GM23248 (cell line): ENCODE results near the gene SHC1. TPM values are rescaled to one million over a fixed set of nuclear protein-coding genes. Genes with fewer than 3 reads are reported as not detected.

Source experiments
- DNase-seq: peaks from one replicate; pipeline ENCODE4 v3.0.0-alpha.2; 2015
- H2AFZ ChIP-seq: fragments of 200-600 bp; sonication (generic); 2 replicates; pipeline ENCODE4 v1.6.1; 2016; ENCODE audit warnings: antibody characterized with exemption
- H3F3A ChIP-seq: fragments of 200-600 bp; sonication (generic); 2 replicates; pipeline ENCODE4 v1.6.1; 2016; ENCODE audit warnings: mild to moderate bottlenecking, antibody characterized with exemption, mixed run types; ENCODE audit not compliant: insufficient read depth
- H3K27ac ChIP-seq: fragments of 200-600 bp; sonication (generic); 2 replicates; pipeline ENCODE4 v1.5.1; 2016; ENCODE audit warnings: mild to moderate bottlenecking
- H3K27me3 ChIP-seq: fragments of 200-600 bp; sonication (generic); replicated peaks from 2 replicates; pipeline ENCODE4 v1.6.1; 2016; ENCODE audit warnings: mild to moderate bottlenecking; ENCODE audit not compliant: insufficient read depth
- H3K36me3 ChIP-seq: fragments of 200-600 bp; sonication (generic); 2 replicates; pipeline ENCODE4 v1.6.1; 2016; ENCODE audit warnings: low read depth, mild to moderate bottlenecking
- H3K4me1 ChIP-seq: fragments of 200-600 bp; sonication (generic); 2 replicates; pipeline ENCODE4 v1.6.1; 2016; ENCODE audit warnings: mild to moderate bottlenecking; ENCODE audit not compliant: insufficient read depth
- H3K4me2 ChIP-seq: fragments of 200-600 bp; sonication (generic); one replicate; pipeline ENCODE4 v1.6.1; 2016; ENCODE audit warnings: mild to moderate bottlenecking; ENCODE audit not compliant: unreplicated experiment
- H3K4me3 ChIP-seq: fragments of 200-600 bp; sonication (generic); 2 replicates; pipeline ENCODE4 v1.5.1; 2016; ENCODE audit warnings: mild to moderate bottlenecking
- H3K79me2 ChIP-seq: fragments of 200-600 bp; sonication (generic); 2 replicates; pipeline ENCODE4 v1.6.1; 2016; ENCODE audit warnings: mild to moderate bottlenecking; ENCODE audit not compliant: insufficient read depth
- H3K9ac ChIP-seq: fragments of 200-600 bp; sonication (generic); 2 replicates; pipeline ENCODE4 v1.6.1; 2016; ENCODE audit warnings: mild to moderate bottlenecking
- H3K9me2 ChIP-seq: fragments of 200-600 bp; sonication (generic); 2 replicates; pipeline ENCODE4 v1.6.1; 2016; ENCODE audit warnings: mixed run types, mild to moderate bottlenecking, moderate library complexity; ENCODE audit not compliant: insufficient read depth
- H3K9me3 ChIP-seq: fragments of 200-600 bp; sonication (generic); one replicate; pipeline ENCODE4 v1.6.1; 2017; ENCODE audit warnings: low read depth
- H4K20me1 ChIP-seq: fragments of 200-600 bp; sonication (generic); 2 replicates; pipeline ENCODE4 v1.6.0; 2016; ENCODE audit not compliant: insufficient read depth
- EZH2 ChIP-seq: fragments of 200-600 bp; sonication (generic); IDR thresholded peaks from 2 replicates; pipeline ENCODE4 v1.6.1; 2018; ENCODE audit warnings: antibody characterized with exemption, mild to moderate bottlenecking; ENCODE audit not compliant: insufficient read depth, poor library complexity, severe bottlenecking
- EZH2phosphoT487 ChIP-seq: fragments of 200-600 bp; sonication (generic); IDR thresholded peaks from 2 replicates; pipeline ENCODE4 v1.6.1; 2018; ENCODE audit warnings: antibody characterized with exemption, moderate library complexity, mild to moderate bottlenecking, low read depth; ENCODE audit not compliant: insufficient read depth
- WGBS, 2 experiments: methylation state at CpG; one replicate each; pipeline ENCODE4 v1.1.6; 2015 to 2017; ENCODE audit warnings: low lambda C conversion rate in 2 of 2, low coverage in 1 of 2; ENCODE audit errors: missing lambda C conversion rate in 2 of 2; 5-methylcytosine and 5-hydroxymethylcytosine counted together
- in situ Hi-C: fragments of 300-500 bp; cut with MboI; formaldehyde crosslinking; loops from 2 replicates; pipeline ENCODE4 v1.15.0; 2020
- polyA plus RNA-seq: library from polyadenylated mRNA; unstranded; fragments of >200 nt; fragmentation: Nextera tagmentation; extraction: Ambion mirVana; gene quantifications from 2 replicates; pipeline ENCODE4 v1.2.1, GENCODE V29; 2016
- total RNA-seq: library from RNA; depleted of rRNA; stranded (reverse); fragments of >200 nt; shearing (Covaris generic); gene quantifications from 2 replicates; pipeline ENCODE4 v1.2.3, GENCODE V29; 2014

SHC1 gene
- total and polyA plus RNA-seq, 2 experiments from 2014 or later = 278 to 319 TPM

- Histone ChIP-seq H3K79me2 (peaks cover 9% of the 10 kb centered on the region; the same call in 1 of the 2 replicates), H3K9ac (no peak overlapping the region), H3K27ac (no peak overlapping the region), H4K20me1 (no peaks in the 10 kb centered on the region), H3K4me2 (no peak overlapping the region), H3F3A (peaks cover 16% of the 10 kb centered on the region), H3K36me3 (no peaks in the 10 kb centered on the region), H3K4me1 (peaks cover 14% of the 10 kb centered on the region), H3K9me2 (no peaks in the 10 kb centered on the region), H3K9me3 (no peaks in the 10 kb centered on the region), H3K4me3 (no peak overlapping the region), H2AFZ (no peak overlapping the region), H3K27me3 (no peaks in the 10 kb centered on the region)
- WGBS, 2 experiments = 100% methylated on average over 1 of the region's 1 CpG
- DNase-seq = no peak
- in situ Hi-C loops = no loop called here
- TF ChIP-seq EZH2 = no peak
- TF ChIP-seq EZH2phosphoT487 = no peak
These were observed 30.4 kb downstream of the SHC1 start for GRCh38 chr1:154940213-154940560.

- Histone ChIP-seq H4K20me1 (no peaks in the 10 kb centered on the region), H3K79me2 (peaks cover 10% of the 10 kb centered on the region; the same call in 1 of the 2 replicates)
- in situ Hi-C loops = no loop called here
These were observed 31.7 kb downstream of the SHC1 start for GRCh38 chr1:154938604-154939399.

GRCh38 chr1:154937988-154938386 is 32.6 kb downstream of the SHC1 start:
- Histone ChIP-seq H3K36me3 (no peaks in the 10 kb centered on the region), H2AFZ (peak overlapping the region; percentile 89), H3K27ac (peak overlapping the region; percentile 95), H3K9ac (peak overlapping the region; percentile 95), H3F3A (peaks cover 16% of the 10 kb centered on the region), H3K9me2 (no peaks in the 10 kb centered on the region), H3K4me1 (peaks cover 14% of the 10 kb centered on the region), H3K4me2 (peak overlapping the region; percentile 95), H3K4me3 (peak overlapping the region; percentile 79), H4K20me1 (no peaks in the 10 kb centered on the region), H3K9me3 (no peaks in the 10 kb centered on the region), H3K79me2 (peaks cover 10% of the 10 kb centered on the region; the same call in 1 of the 2 replicates), H3K27me3 (no peaks in the 10 kb centered on the region)
- WGBS, 2 experiments = 90 to 93% methylated on average over 8 of the region's 8 CpGs
- no peak for DNase-seq
- in situ Hi-C loops = no loop called here
- no peak for TF ChIP-seq EZH2
- TF ChIP-seq EZH2phosphoT487 = no peak

More at GRCh38 chr1:154938604-154939399, 31.7 kb downstream of the SHC1 start:
- Histone ChIP-seq H2AFZ (no peak overlapping the region), H3K27ac (peak overlapping the region; percentile 95; the same call in 1 of the 2 replicates), H3K9ac (no peak overlapping the region), H3K4me2 (no peak overlapping the region), H3K9me2 (no peaks in the 10 kb centered on the region), H3K36me3 (no peaks in the 10 kb centered on the region), H3K9me3 (no peaks in the 10 kb centered on the region), H3K4me3 (no peak overlapping the region), H3K4me1 (peaks cover 14% of the 10 kb centered on the region), H3K27me3 (no peaks in the 10 kb centered on the region), H3F3A (peaks cover 16% of the 10 kb centered on the region)
- WGBS, 2 experiments = 95 to 99% methylated on average over 7 of the region's 7 CpGs
- no peak for DNase-seq
- no peak for TF ChIP-seq EZH2
- no peak for TF ChIP-seq EZH2phosphoT487

- in situ Hi-C loops = no loop called here
- WGBS, 2 experiments = 2 to 3% methylated on average over 36 of the region's 36 CpGs
- Histone ChIP-seq H3K4me1 (peaks cover 14% of the 10 kb centered on the region), H4K20me1 (no peaks in the 10 kb centered on the region), H3K36me3 (no peaks in the 10 kb centered on the region), H3K4me3 (peak overlapping the region; percentile 79), H3K4me2 (peak overlapping the region; percentile 95), H3K79me2 (peaks cover 10% of the 10 kb centered on the region; the same call in 1 of the 2 replicates), H3K9me2 (no peaks in the 10 kb centered on the region), H3F3A (peaks cover 16% of the 10 kb centered on the region), H2AFZ (peak overlapping the region; percentile 89), H3K9ac (peak overlapping the region; percentile 95), H3K27me3 (no peaks in the 10 kb centered on the region), H3K9me3 (no peaks in the 10 kb centered on the region), H3K27ac (peak overlapping the region; percentile 95)
- DNase-seq = peak; percentile 97
- no peak for TF ChIP-seq EZH2
- no peak for TF ChIP-seq EZH2phosphoT487
These were observed 33.2 kb downstream of the SHC1 start for GRCh38 chr1:154937085-154937987.
